HG03520 (cell line): Measurements from ENCODE around the gene PRKN.

Experiments used
- ATAC-seq: cut with Tn5 transposase; IDR thresholded peaks from one replicate; pipeline ENCODE4 v1.9.1; 2021; ENCODE audit warnings: mild to moderate bottlenecking, moderate library complexity; ENCODE audit not compliant: unreplicated experiment

PRKN gene

GRCh38 chr6:162711376-162711775, 16.2 kb downstream of the PRKN start:
- ATAC-seq, result no peak

GRCh38 chr6:162710936-162711335, 16.6 kb downstream of the PRKN start:
- ATAC-seq, result no peak

DNA sequence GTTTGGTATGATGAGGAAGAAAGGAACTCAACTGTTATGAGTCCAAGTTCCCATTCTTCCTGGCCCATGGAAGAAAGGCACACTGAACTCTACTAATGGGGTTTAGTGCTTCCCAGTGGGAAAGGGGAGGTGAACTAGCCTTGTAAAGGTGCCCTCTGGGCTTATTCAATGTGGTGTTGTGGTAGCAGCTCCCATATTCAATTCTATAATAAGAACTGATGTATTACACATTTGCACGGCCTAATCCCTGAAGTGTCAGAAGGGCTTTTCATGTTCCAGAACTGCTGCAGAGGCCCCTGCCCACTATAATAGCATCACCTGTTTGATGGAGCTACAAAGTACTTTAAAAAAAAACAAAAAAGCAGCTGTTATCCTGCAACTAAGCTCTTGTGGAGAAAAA, 17.1 kb downstream of the PRKN start:
- ATAC-seq, result no peak

DNA sequence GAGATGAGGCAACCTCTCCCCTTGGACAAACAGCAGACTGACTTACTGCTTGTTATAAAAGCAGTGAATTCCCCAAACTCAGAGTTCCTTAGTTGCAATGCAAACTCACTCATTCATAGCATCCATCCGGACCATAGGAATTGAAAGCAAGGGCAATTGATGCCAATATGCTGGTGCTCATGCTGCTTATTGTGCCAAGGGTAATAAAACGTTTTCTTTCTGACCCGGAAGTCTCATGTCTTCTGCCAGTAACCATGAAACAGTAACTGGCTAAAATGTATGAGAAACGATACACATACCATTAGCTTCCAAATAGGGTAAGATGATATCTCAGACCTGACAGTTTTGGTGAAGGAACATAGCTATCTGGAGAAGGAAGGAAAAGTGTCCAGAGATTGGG, 18.1 kb downstream of the PRKN start:
- no peak for ATAC-seq

DNA sequence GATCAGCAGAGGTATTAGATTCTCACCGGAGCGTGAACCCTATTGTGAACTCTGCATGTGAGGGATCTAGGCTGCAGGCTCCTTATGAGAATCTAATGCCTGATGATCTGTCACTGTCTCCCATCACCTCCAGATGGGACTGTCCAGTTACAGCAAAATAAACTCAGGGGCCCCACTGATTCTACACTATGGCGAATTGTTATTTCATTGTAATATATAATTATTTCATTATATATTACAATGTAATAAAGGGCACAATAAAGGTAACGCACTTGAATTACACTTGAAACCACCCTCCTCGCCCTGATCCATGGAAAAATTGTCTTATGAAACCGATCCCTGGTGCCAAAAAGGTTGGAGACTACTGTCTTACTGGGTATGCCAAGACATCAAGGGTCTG, 18.6 kb downstream of the PRKN start:
- ATAC-seq, result no peak

DNA sequence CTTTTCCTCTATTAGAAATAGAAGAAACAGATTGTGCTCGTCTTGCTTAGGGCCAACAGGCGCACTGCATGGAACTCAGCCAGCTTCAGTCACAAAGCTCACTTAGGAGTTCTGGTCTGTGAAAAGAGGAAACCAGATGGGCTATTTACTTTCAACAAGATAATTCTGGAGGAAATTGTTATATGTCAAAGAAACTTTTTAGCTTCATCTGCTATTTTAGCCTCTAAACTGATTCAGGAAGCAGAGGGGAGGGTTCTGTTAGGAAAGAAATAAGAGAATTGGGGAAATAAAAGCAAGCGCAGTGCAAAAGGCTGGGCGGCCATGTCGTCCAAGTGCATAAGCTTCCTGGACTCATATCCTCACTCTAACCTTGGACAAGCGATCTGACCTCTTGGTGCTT, 21.3 kb downstream of the PRKN start:
- ATAC-seq, result no peak

DNA sequence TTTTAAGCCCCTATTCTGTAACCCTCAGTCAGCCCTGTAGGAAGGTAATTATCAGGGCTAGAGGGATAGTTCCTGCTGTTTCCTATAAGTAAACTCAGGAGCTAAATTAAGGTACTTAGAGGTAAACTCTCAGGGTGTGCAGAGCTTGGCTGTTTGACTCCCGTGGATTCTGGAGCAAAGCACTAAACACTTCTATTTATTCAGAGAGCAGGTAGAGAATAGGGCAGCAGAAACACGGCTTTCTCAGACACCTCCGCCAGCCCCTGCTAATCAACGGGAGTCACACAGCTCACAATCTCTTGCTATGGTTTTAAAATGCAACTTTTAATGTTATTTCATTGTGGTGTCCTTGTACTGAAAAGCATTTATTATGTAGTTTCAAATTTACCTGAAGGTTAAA, 21.8 kb downstream of the PRKN start:
- no peak for ATAC-seq

DNA sequence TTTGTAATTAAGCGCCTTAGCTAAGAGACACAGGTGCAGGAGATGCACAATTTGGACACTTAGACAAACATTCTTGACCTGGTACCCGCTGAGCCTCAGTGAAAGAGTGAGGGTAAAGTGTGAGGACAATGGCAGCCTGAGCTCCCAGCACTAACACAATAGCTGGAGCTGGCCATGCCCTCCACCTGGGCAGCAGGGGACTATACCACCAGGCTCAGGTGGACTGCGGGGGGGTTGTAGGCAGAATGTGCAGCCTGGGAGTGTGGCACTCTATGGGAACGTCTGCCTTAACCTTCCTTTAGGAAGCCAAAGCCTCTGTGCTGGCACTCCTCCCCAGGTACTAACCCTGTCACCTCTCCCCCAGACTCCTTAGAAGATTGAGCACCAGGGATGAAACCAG, 23.6 kb downstream of the PRKN start:
- ATAC-seq, result no peak

- ATAC-seq, result no peak
Measured at GRCh38 chr6:162702446-162702845, 25.1 kb downstream of the PRKN start.

DNA sequence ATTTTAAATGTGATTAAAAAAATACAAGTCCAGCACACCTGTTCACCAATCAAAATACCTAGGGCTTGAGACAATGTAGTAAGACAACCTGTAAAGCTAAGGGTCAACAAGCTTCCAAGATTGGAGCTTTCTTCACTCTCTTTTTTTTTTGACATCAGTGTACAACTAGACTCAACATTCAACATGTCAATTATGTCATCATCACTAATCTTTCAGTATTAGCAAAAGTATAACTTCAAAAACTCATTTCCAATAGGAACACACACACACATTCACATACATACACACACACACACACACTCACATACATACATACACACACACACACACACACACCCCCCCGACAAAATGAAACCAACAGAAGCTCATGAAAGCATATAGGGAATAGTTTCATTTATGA, 26.0 kb downstream of the PRKN start:
- no peak for ATAC-seq

DNA sequence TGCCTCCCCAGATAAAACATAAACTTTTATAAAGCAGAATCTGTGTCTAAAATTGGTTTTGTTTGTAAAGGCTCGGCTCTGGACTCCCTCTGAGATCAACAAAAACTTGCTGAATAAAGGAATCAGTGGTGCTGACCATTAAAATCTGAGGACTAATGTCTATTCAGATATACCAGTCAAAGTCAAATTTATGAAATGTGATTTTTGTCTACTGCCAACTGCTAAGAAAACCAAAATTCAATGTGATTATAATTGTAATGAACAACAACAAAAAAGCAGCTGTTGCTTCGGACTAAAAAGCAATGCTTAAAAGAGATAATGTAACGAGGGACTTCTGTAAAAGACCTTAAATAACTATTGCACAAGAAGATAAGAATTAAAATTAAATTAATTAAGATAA, 26.6 kb downstream of the PRKN start:
- ATAC-seq, result no peak

DNA sequence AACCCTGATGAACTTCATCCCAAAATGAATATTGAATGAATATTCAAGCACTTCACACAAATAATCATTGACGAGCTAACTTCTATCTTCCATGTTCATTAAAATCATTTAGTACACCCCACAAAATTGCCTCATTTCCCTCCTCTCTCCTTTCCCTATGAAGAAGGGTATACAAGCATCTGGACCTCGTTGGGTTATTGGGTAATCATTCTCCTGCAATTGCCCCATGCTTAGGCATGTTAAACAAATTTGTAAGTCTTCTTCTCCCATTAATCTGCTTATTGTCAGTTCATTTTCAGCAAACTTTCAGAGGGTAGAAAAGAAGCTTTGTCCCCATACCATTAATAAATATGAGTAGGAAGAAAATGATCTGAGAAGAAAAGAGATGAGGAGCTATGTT, 27.6 kb downstream of the PRKN start:
- no peak for ATAC-seq

DNA sequence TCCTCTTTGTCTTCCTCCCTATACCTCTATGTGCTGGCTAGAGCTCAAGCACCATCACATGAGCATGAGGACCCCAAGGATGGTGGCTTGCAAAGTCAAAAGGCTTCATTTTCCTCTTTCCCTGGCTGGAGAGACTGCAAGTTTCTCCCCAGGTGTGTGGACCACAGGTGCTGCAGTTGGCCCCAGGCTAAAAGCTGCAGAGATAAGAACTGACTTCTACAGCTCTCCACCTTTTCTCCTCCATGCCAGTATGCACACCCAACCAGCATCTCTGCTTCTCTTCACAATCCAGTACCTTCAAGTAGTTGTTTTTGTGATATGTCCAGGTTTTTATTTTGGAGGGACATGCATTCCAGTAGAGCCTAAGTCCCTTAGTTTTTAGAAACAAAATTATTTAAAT, 29.1 kb downstream of the PRKN start:
- ATAC-seq, result no peak

GRCh38 chr6:162697872-162698403, 29.6 kb downstream of the PRKN start:
- no peak for ATAC-seq

DNA sequence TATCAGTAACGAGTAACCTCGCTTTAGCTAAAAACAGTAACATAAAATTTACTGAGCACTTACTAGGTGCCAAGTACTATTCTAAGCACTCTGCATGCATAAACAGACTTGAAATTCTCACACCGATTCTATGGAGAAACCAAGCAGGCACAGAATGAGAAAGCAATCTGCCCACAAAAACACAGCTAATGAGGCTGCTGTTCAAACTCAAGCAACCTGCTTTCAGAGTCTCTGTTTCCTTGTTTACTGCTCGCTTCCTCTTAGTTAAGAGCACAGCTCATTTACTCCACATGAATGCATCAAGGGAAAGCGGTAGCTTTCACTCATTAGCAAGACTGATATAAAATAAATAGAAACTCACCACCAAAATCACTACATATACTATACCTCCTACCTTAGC, 37.4 kb downstream of the PRKN start:
- no peak for ATAC-seq

DNA sequence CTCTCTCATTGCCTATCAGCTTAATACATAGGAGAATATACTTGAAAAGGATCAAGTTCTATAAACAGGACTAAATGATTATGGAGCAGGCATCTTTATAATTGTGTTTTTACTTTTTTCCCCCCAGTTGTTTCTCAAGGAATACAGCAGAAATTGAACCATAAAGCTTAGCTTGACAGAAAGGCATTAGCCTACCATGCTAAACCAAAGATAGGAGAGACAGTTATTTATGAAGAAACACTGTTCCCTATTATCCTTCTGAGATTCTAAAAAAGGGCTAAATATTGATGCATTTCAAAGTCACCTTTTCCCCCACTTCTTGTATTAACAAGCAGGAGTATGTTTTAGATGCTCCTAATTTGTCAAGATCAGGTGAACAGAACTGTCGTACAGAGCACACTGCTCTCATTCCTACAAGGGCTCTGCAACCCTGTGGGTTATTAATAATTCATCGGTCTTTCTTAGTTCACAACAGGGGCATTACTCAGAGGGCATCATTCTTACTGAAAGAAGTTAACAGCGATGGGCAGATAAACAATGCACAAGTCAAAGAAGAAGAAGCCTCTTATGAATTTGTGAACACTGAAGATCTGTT, 38.7 kb downstream of the PRKN start:
- ATAC-seq, result no peak

DNA sequence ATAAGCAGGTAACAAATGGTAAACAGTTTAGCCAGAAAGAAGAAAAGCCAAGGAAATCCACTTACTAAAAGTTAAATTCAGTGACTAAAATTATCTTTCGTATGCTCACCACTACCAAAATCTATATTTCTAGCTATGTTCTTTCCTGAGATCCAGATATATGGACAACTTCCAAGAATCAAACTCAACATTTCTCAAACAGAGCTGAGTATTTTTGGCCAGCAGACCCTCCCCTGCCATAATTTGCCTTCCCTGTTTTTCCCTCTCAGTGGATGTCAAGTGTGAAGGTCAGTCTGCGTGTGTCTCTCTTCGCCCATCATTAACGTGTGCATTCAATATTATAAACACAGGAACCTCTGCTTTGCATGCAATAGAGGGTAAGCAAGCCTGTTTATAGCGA, 42.0 kb downstream of the PRKN start:
- no peak for ATAC-seq

- ATAC-seq, result no peak
Measured at GRCh38 chr6:162684961-162685360, 42.6 kb downstream of the PRKN start.

- no peak for ATAC-seq
Measured at GRCh38 chr6:162684052-162684451, 43.5 kb downstream of the PRKN start.

GRCh38 chr6:162683135-162683534, 44.4 kb downstream of the PRKN start:
- ATAC-seq, result no peak

GRCh38 chr6:162681447-162681846, 46.1 kb downstream of the PRKN start:
- ATAC-seq, result no peak

DNA sequence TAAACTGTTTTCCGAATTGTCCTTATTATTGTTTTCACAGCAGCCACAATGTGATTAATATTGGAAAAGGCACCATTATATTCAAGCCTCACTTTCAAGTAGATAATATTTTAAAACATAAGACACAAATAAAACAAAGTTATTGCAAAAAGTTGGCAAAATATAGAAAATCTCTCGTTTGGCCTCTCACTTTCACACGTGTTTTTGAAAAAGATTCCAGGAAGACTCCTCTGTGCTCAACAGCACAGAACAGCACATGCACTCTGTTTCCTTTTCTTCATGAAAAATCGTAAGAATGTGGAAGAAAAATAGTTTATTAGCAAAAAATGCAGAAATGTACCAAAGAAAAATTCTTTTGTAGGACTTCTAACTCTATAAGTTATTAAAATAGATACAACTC, 46.7 kb downstream of the PRKN start:
- ATAC-seq, result no peak

DNA sequence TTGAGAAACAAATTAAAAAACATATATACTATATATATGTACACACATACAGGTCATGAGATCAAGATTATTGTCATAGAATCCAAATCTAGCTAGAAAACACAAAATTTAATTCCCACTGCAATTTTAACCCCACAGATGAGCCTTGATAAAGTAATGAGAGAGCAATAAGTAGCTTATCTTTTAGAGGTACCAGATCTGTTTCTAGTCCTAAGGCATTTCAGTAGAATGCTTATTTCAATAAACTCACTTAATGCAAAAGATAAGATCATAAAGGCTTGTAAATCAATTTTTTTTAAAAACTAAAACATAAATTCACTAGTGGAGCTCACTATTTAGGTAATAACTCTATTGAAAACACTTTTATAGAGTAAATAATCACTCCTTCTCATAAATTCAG, 47.2 kb downstream of the PRKN start:
- no peak for ATAC-seq
